ENCODE results near the gene TOB1.

Gene TOB1, protein sequence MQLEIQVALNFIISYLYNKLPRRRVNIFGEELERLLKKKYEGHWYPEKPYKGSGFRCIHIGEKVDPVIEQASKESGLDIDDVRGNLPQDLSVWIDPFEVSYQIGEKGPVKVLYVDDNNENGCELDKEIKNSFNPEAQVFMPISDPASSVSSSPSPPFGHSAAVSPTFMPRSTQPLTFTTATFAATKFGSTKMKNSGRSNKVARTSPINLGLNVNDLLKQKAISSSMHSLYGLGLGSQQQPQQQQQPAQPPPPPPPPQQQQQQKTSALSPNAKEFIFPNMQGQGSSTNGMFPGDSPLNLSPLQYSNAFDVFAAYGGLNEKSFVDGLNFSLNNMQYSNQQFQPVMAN

GRCh38 chr17:50866261-50866949, at the start of gene TOB1:
Gene TOB1 (minus strand): TSS chr17:50866354. CDS start chr17:50864017, 2,337 bp downstream.
- DNase-seq, result peak; percentile 96

DNA sequence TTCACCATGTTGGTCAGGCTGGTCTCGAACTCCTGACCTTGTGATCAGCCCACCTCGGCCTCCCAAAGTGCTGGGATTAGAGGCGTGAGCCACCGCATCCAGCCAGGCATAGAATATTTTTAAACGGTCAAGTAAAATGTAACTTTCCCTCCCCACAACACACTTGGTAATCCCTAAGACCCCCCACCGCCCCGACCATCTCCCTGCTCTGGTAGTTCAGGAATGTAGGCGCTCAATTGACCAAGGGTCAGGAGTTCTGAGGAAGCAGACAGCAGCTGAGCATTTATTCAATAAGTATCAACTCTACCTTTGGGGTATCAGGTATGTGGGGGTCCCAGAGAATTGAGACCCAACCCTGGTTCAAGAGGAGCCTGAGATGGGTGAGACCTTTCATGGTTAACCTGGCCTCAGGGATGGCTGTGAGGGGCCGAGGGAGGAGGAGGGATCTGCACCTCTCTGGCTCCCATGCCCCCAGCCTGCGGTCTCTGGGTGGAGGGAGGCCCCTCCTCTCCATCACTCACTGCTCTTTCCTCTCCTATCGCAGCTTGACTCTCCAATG, 48.4 kb upstream of the TOB1 start:
- no peak for DNase-seq

DNA sequence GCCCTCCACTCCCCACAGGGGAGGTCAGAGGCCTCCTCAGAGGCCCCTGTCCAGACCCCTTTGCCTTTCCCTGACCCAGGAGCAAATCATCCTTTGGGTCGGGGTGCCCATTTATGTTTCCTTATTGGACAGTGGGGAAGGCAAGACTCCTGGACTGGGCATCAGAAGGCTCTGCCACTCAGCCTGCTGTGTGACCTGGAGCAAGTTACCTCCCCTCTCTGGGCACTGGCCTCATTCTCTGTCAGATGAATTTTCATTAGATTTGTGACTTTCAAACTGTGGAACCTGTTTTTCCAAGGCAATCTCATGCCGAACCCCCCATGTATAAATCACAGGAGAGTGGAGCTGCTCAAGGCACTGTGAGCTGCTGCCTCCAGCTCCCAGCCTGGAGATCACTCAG, 47.0 kb upstream of the TOB1 start:
- no peak for DNase-seq

DNA sequence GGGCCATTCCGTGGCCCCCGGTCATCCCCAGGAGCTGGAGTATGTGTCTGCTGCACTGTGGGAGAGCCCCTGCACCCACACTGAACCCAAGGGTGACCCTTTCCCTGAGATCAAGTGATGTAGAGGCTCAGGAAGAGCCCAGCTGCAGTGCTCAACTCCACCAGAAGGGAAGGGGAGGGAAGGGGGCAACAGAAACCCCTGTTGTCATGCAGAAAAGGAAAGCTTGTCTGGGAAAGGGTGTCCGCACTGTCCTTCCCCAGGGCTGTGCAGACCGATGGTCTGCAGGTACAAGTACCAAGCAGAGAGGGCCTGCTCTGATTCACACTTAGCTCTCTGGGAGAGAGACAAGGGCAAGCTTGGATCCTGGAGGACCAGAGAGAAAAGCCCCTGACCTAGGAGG, 45.7 kb upstream of the TOB1 start:
- DNase-seq, result no peak

DNA sequence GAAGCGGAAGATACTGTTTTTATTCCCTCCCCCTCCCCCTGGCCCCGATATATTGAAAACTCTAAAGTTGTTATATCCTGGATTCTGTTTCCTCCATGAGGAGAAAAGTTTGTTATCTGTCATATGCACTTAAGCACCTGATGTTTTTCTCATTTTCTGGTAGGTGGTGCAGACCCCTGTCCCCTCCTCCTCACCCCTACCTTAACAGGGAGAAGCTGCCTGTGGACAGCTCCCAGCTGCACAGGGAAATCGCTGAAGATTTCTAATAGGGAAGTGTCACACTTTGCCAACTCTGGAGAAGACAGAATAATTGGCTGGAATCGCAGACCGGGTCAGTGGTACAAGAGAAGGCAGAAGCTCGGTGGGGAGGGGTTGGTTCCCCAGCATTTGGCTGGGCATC, 45.3 kb upstream of the TOB1 start:
- no peak for DNase-seq

DNA sequence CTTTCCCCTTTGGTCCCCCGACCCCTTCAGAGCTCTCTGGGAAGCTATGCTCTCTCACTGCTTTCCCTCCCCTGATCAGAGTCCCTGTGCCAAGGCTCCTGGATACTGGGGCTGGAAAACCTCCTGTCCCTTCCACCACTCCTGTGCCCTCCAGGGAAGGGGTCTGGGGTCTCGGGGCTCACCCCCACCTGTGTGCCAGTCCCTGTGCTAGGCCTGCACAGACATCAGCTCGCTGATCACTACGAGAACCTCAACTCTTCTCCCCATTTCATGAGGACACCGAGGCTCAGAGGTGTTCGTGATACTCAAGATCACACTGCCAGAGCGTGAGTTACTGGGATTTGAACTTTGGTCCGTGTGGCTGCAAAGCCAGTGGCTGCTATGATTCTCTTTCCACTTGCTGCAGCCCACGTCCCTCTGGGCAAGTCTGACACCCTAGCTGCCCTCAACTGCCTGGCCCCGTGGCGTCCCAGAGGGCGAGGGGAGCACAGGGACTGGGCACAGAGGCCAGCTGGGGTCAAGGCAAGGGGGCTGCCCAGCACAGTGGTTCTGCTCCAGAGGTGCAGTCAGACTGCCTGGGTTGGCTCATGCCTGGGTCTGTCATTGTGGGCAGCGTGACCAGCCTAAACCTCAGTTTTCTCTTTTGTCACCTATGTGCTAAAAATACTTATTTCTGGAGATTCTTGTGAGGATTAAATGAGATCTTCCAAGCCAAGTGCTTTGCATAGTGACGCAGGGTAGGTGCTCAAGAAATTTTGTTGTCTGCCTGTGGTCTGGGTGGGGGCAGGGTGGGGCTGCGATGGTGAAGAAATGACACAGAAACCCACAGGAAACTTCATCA, 43.8 kb upstream of the TOB1 start:
- DNase-seq, result no peak

DNA sequence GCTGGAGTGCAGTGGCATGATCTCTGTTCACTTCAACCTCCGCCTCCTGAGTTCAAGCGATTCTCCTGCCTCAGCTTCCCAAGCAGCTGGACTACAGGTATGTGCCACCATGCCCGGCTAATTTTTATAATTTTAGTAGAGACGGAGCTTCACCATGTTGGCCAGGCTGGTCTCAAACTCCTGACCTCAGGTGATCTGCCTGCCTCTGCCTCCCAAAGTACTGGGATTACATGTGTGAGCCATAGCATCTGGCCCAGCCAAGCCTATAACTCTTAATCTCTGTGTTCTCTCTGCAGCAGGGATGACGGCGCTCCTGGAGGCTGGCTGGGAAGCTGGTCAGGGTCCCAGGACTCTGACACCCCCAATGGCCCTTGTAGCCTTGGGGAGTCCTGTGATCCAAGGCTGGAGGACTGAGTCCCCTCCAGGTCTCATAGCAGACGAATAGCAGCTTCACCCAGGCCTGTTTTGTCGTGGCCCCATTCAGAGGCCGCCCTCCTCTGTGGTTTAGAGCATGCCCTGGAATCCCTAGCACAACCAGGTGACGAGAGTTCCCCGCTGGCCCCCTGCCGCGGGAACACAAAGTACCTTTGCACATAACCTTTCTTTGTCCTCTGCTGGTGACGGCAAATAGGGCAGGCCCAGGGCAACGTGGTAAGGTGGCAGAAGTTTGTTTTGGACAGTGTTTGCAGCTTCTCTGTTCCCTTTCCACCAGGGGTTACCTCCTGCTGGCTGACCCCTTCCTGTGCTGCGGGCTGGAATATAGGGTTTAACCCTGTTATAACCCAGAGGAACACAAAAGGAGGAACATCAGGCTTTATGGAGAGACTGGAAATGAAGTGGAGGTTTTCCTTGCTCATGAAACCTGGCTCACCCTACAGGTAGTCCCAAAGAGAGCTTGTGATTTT, 43.0 kb upstream of the TOB1 start:
- DNase-seq, result peak; percentile 41

DNA sequence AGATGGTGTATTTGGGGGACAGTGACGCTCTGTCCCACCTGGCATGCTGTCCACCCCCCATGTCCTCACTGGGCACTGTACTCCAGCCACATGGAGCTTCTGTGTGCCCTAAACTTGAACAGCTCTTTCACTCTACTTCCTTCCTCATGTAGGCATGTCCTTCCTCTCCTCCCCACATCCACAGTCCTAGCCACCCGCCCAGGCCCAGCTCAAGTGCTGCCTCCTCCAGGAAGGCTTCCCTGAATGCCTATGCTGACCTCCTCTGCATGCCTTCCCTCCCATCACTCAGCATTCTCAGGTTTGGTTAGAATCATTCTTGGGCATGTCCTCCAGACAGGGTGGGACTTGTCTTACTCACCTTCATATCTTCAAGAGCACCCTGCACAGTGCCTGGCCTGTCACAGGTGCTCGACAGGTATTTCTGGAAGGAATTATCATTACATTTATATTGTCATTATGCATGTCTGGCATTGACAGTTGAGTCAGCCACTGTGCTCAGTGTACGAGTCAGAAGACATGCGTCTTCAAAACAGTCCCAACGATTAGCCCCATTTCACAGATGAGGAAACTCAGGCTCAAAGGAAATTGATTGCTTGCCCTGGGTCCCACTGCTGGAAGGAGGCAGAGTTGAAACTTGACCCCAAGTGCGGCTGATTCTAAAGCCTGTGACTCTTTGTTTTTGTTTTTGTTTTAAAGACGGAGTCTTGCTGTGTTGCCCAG, 42.1 kb upstream of the TOB1 start:
- no peak for DNase-seq

DNA sequence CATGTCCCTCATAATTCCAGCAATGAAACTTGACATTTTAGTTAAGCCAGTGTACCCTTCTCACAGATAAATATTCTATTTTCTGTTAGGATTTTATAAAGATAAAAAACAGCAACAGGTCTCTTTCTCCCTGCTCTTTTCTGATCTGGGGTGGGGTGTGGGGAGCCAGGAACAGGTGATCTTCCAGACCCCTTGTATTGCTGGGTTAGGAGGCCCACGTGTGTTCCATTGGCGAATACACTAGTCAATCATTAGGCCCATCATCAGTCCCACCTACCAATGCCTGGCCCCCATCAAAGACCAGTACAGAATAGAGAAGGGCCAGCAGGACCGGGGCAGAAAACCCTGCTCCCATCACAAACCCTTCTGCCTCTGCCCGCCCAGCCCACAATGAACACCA, 40.3 kb upstream of the TOB1 start:
- no peak for DNase-seq

DNA sequence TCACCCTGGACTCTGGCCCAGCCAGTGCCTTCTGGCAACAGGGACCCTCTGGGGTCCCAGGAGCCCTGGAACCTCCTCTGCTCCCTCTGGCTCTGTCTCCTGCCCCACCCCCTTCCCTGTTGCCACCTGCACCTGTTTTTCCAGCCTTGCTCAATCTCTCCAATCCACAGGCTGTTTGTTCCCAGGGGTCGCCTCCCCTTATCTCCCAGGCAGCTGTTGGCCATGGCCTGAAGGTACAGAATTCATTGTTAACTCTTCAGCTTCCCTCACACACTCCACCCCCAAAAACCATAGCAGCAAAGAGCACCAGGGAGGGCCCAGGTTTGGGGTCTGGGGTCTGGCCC, 39.3 kb upstream of the TOB1 start:
- peak; percentile 68 for DNase-seq

GRCh38 chr17:50904518-50905459, 38.6 kb upstream of the TOB1 start:
- DNase-seq, result peak; percentile 87

DNA sequence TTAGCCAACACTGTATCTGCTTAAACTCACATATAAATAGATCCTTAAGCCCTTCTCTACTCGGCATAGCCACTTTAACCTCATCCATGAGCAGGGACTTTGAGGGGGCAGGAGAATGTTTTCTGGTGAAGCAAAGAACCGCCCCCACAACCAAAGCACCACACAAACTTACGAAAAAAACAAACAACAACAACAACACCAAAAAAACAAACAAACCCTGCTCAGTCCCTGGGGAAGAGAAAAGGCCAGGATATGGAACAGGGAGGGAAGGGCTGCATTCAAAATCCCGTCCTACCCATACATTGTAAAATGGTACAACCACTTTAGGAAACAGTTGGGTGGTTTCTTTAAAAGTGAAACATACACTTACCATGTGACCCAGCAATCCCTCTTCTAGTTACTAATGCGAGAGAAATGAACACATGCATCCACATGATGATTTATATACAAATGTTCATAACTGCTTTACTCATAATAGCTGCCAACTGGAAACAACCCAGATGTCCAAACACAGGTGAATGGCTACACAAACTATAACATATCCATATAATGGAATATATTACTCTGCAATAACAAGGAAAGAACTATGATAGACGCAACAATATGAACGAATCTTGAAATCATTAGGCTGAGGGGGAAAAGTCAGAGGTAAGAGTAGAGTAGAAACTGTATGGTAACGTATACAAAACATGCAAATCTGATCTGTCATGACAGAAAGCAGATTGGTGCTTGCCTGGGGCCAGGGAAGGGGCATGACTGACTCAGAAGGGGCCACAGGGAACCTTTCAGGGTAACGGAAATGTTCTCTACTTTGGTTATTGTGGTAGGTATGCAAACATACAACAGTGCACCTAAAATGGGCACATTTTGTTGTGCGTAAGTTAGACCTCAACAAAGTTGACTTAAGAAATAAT, 37.7 kb upstream of the TOB1 start:
- peak; percentile 73 for DNase-seq

DNA sequence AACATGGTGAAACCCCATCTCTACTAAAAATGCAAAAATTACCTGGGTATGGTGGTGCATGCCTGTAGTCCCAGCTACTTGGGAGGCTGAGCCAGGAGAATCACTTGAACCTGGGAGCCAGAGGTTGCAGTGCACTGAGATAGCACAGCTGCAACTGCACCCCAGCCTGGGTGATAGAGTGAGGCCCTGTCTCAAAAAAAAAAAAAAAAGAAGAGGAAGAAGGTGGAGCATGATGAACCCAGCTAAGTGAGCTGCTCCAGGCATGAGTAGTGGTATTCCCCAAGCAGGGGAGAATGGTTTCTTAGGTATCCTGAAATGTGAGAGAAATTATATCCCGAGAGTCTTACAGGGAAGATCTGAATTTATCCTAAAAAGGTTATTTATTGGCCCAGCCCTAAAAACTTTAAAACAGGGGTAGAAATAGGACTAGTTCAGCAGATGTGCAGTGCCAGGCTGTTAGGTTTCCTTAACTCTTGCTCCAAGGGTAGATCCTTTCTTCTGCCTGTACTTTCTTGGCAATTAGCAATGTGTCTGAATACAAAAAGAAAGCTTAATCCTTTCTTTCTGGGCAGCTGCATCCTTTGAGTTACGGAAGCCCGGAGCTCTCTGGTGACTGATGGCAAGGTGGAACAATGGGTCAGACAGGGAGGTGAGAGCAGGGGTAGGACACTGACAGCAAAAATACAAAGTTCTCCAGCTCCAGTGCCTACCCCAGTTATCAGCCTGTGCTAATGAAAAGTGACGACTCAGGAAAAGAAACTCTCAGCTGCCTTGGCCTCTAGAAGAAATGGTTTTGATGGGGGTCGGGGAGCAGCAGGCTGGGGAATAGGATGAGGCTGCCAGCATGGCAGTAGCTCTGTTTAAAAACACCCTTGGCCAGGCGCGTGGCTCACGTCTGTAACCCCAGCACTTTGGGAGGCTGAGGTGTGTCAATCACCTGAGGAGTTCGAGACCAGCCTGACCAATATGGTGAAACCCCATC, 36.5 kb upstream of the TOB1 start:
- DNase-seq, result no peak

DNA sequence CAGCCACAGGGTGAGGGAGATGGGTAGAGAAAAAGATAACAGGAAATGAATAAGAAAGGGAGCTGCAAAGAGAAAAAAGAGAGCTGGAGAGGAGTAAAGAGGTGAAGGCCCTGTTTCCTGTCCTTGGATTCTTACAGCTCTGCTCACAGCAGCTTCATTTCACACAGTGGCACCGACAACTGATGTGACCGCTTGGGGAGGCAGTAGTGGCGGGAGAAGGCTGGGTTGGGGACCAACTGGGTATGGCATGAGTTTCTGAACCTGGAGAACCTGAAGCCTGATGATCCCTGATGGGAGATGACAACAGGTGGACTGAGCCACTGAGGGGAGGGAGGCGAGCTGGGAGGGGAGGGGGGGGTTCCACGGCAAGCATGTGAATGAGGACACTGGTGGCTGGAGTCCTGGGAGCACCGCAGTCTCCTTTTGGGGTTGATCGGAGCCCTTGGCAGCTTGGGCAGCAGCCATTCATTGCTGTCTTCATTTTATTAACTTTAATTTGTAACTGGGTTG, 34.3 kb upstream of the TOB1 start:
- DNase-seq, result no peak

DNA sequence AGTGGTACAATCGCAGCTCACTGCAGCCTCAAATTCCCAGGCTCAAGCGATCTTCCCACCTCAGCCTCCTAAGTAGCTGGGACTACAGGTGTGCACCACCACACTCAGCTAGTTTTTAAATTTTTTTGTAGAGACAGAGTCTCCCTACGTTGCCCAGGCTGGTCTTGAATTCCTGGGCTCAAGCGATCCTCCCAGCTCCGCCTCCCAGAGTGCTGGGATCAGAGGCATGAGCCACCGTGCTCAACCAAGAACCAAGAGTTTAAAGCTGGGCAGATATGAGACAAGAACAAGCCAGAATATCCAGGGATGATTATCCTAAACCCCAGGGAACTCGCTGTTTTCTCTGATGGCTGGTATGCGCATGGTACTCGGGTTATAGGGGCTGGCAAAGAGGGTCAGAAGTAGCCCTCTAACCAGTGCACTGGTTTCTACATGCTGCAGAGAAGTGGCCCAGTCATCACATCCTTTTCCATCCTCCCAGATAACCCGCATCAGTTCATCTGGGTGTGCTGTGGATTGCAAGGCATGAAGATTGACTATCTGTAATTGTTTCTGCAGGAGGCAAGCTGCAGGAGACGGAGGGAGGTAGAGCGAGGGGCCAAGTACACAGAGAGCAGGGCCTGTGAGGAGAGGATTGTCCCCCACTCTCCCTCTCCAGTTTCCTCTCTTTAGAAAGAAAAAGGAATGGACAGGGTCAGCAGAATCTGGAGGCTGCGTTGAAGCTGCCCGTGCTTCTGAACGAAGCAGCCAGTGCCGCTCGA, 33.6 kb upstream of the TOB1 start:
- DNase-seq, result no peak

DNA sequence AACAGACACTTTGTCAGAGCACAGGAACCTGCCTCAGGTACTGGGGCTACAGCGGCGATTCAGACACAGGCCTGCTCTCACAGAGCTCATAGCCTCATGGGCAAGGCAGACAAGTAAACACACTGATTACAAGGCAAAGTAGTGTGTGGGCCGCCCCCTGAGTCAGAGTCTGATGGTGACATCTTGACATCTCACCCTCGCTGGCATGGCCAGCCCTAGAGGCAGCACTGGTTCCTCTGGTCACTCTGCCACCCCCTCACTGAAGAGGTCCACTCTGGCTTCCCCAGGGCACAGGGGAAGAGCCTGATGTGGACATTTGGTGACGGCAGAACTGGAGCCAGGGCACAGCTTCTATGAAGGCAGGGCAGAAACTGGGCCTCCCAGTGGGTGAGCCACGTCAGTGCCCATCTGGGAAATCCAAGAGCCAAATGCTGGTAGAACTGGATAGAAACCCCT, 32.9 kb upstream of the TOB1 start:
- DNase-seq, result no peak

All from NCI-H510A treated with DMSO at 0.1 percent for 48 hours (cell line).